ENCODE measurements around the gene TMEM252. TPM values are rescaled to one million over a fixed set of nuclear protein-coding genes. Genes with fewer than 3 reads are reported as not detected.

Gene TMEM252
- total RNA-seq, 1 experiment from 2014 or later = not detected

- peak; percentile 68 for DNase-seq (ENCODE audit: low spot score)
Measured at GRCh38 chr9:68500457-68501381, 40.0 kb downstream of the TMEM252 start.

GRCh38 chr9:68498816-68499215 lies 41.9 kb downstream of the TMEM252 start:
- no peak for DNase-seq (ENCODE audit: low spot score)

DNA sequence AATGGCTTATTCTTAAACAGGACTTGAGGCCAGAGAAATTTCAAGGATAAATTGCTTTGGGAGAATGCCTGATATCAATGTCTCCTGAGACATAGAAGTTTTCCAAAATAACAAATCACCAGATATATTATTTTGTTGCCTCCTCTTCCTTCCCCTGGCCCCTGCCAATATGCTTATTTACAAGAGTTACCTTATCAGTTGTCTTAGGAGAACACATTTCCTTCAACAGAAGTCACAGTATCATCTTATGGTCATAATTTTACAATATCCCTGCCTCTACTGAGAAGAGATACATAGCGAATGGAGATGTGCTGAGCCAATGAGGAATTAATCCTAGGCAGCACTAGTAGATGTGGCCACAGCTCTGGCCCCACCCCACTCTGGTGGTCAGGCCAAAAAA lies 43.1 kb downstream of the TMEM252 start:
- no peak for DNase-seq (ENCODE audit: low spot score)

GRCh38 chr9:68496356-68496755 lies 44.3 kb downstream of the TMEM252 start:
- DNase-seq (ENCODE audit: low spot score) = no peak

DNA sequence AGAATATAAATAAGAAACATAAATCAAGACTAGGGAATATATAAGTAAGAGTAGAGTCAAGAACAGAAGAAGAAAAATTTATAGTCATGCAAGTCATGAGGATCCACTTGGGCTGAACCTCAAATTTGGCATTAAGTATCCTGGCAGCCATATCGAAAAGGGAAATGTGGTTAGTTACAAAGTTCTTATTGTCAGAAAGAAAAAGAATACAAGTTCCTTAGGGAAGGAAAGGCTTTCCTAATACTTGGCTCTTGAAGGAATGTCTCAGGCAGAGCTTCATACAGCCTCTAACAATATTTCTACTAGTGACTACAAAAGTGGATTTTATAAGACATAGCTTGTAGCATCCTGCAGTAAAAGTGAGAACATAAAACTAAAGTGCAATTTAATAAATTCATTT lies 45.4 kb downstream of the TMEM252 start:
- no peak for DNase-seq (ENCODE audit: low spot score)

GRCh38 chr9:68493958-68494577 lies 46.6 kb downstream of the TMEM252 start:
- DNase-seq (ENCODE audit: low spot score) = no peak

GRCh38 chr9:68493541-68493940 lies 47.1 kb downstream of the TMEM252 start:
- no peak for DNase-seq (ENCODE audit: low spot score)

GRCh38 chr9:68492806-68493205 lies 47.9 kb downstream of the TMEM252 start:
- no peak for DNase-seq (ENCODE audit: low spot score)

GRCh38 chr9:68489646-68490045 lies 51.0 kb downstream of the TMEM252 start:
- no peak for DNase-seq (ENCODE audit: low spot score)

GRCh38 chr9:68488126-68488525 lies 52.6 kb downstream of the TMEM252 start:
- no peak for DNase-seq (ENCODE audit: low spot score)

Other genes with a start within 250 kb of the TMEM252 start
- not detected in 2 replicates for gene FOXD4L3, start 238.0 kb downstream of the TMEM252 start, total RNA-seq (2014; rRNA removed; shearing (Covaris generic))
- not detected in 2 replicates for gene PGM5, start 184.3 kb downstream of the TMEM252 start, total RNA-seq (2014; rRNA removed; shearing (Covaris generic))
- not detected in 2 replicates for gene PIP5K1B, start 164.4 kb upstream of the TMEM252 start, total RNA-seq (2014; rRNA removed; shearing (Covaris generic))